Panc1 (cell line): ENCODE results near the gene EPB41L4B. TPM values are rescaled to one million over a fixed set of nuclear protein-coding genes. Genes with fewer than 3 reads are reported as not detected.

Experiments
- ATAC-seq: fragments of 200-7000 bp; cut with Tn5 transposase; 2 replicates; pipeline ENCODE4 v1.9.1; 2020; ENCODE audit warnings: mild to moderate bottlenecking, moderate library complexity
- BruUV-seq: library from RNA; stranded (reverse); fragments of 400-500 nt; replicated peaks from 2 replicates; lab custom pipeline; 2021; lab: Mats Ljungman, UMichigan
- CTCF ChIA-PET: fragments of 300-600 bp; sonication (Branson Sonifier 250); formaldehyde crosslinking; loops from one replicate; lab custom pipeline; 2022; ENCODE audit warnings: antibody characterized with exemption; lab: Charles Lee
- POLR2A ChIA-PET: fragments of 300-600 bp; sonication (Branson Sonifier 250); formaldehyde crosslinking; loops from one replicate; lab custom pipeline; 2022; ENCODE audit warnings: antibody characterized with exemption; lab: Charles Lee
- DNase-seq: peaks from one replicate; pipeline ENCODE4 v3.0.0-alpha.2; 2010; ENCODE audit warnings: low read depth, low spot score
- H3K27ac ChIP-seq: 2 replicates; pipeline ENCODE4 v1.5.1; 2011; ENCODE audit warnings: mild to moderate bottlenecking, low read length, inconsistent platforms
- H3K27me3 ChIP-seq: fragments of 200-500 bp; sonication (Bioruptor generic); 2 replicates; pipeline ENCODE4 v1.6.0; 2014; ENCODE audit warnings: low read length, inconsistent platforms; ENCODE audit not compliant: control insufficient read depth, insufficient read depth
- H3K36me3 ChIP-seq: fragments of 200-500 bp; sonication (Bioruptor generic); 2 replicates; pipeline ENCODE4 v1.5.1; 2014; ENCODE audit warnings: inconsistent platforms, mild to moderate bottlenecking, low read length, moderate library complexity; ENCODE audit not compliant: control insufficient read depth, insufficient read depth
- H3K4me1 ChIP-seq: 2 replicates; pipeline ENCODE4 v1.5.1; 2011; ENCODE audit warnings: inconsistent platforms, mild to moderate bottlenecking, low read length, moderate library complexity; ENCODE audit not compliant: control insufficient read depth, insufficient read depth
- H3K4me3 ChIP-seq, 2 experiments: 2 replicates each; pipeline ENCODE4 v1.5.1; 2011 to 2012; ENCODE audit warnings: low read depth in 2 of 2, low read length in 2 of 2, mild to moderate bottlenecking in 2 of 2, inconsistent platforms in 1 of 2, moderate library complexity in 1 of 2
- H3K9me3 ChIP-seq: fragments of 200-500 bp; sonication (Bioruptor generic); 2 replicates; pipeline ENCODE4 v1.5.1; 2014; ENCODE audit warnings: low read depth, mild to moderate bottlenecking, inconsistent platforms, low read length, moderate library complexity; ENCODE audit not compliant: control insufficient read depth, insufficient read depth
- POLR2AphosphoS5 ChIP-seq: IDR thresholded peaks from 2 replicates; pipeline ENCODE4 v1.6.1; 2012; ENCODE audit warnings: mild to moderate bottlenecking, low read depth, low read length, moderate library complexity
- SIN3A ChIP-seq: IDR thresholded peaks from 2 replicates; pipeline ENCODE4 v1.6.1; 2012; ENCODE audit warnings: low read depth, mild to moderate bottlenecking, low read length, moderate library complexity, borderline replicate concordance; ENCODE audit not compliant: insufficient read depth
- TCF7L2 ChIP-seq: IDR thresholded peaks from 2 replicates; pipeline ENCODE4 v1.6.1; 2011; ENCODE audit warnings: mild to moderate bottlenecking, low read depth, low read length, inconsistent platforms
- in situ Hi-C: cut with HindIII; loops from 2 replicates; pipeline ENCODE4 v1.10.0; 2016; ENCODE audit warnings: low sequenced_read_pairs, low pct_unique_long_range_greater_than_20kb
- intact Hi-C: fragments of 100-400 bp; cut with micrococcal nuclease; formaldehyde crosslinking; loops from one replicate; pipeline ENCODE4 v1.10.0; 2022; ENCODE audit not compliant: unreplicated experiment
- total RNA-seq: library from RNA; stranded (reverse); gene quantifications from one replicate; pipeline ENCODE4 v1.2.1, GENCODE V29; 2021; ENCODE audit not compliant: unreplicated experiment
- TF ChIP-seq, protein P1 (sequence below): fragments of 450-650 bp; IDR thresholded peaks from 2 replicates; pipeline ENCODE4 v1.5.1; 2017; ENCODE audit warnings: mild to moderate bottlenecking
- TF ChIP-seq, protein P2 (sequence below), 2 experiments: IDR thresholded peaks; 2 replicates each; pipeline ENCODE4 v1.6.1; 2011 to 2012; ENCODE audit warnings: low read depth in 2 of 2, control low read depth in 1 of 2, low read length in 1 of 2, mild to moderate bottlenecking in 1 of 2, moderate library complexity in 1 of 2; ENCODE audit not compliant: insufficient read depth in 1 of 2

The EPB41L4B gene
- total RNA-seq, 1 experiment from 2014 or later = 27.8 TPM

DNA sequence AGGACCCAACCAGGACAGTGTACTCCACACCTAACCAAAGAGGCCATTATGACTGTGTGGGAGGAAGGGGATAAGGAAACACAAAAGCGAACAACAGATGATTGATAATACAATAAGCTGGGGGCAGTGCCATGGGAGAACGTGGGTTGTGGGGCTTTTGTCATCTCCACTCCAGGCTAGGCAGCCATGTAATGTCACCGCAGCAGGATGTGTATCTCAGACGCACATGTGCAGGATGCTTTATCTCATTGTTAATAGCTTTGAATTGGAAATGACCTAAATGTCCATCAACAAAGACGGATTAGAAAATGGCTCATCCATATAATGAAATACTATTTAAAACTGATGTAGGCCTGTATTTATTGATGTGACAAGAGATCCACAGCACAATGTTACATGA, 51.0 kb downstream of the EPB41L4B start:
- no TSS peak for BruUV-seq
- TF ChIP-seq, protein P1, sequence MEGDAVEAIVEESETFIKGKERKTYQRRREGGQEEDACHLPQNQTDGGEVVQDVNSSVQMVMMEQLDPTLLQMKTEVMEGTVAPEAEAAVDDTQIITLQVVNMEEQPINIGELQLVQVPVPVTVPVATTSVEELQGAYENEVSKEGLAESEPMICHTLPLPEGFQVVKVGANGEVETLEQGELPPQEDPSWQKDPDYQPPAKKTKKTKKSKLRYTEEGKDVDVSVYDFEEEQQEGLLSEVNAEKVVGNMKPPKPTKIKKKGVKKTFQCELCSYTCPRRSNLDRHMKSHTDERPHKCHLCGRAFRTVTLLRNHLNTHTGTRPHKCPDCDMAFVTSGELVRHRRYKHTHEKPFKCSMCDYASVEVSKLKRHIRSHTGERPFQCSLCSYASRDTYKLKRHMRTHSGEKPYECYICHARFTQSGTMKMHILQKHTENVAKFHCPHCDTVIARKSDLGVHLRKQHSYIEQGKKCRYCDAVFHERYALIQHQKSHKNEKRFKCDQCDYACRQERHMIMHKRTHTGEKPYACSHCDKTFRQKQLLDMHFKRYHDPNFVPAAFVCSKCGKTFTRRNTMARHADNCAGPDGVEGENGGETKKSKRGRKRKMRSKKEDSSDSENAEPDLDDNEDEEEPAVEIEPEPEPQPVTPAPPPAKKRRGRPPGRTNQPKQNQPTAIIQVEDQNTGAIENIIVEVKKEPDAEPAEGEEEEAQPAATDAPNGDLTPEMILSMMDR = no peak
- TF ChIP-seq, protein P2, sequence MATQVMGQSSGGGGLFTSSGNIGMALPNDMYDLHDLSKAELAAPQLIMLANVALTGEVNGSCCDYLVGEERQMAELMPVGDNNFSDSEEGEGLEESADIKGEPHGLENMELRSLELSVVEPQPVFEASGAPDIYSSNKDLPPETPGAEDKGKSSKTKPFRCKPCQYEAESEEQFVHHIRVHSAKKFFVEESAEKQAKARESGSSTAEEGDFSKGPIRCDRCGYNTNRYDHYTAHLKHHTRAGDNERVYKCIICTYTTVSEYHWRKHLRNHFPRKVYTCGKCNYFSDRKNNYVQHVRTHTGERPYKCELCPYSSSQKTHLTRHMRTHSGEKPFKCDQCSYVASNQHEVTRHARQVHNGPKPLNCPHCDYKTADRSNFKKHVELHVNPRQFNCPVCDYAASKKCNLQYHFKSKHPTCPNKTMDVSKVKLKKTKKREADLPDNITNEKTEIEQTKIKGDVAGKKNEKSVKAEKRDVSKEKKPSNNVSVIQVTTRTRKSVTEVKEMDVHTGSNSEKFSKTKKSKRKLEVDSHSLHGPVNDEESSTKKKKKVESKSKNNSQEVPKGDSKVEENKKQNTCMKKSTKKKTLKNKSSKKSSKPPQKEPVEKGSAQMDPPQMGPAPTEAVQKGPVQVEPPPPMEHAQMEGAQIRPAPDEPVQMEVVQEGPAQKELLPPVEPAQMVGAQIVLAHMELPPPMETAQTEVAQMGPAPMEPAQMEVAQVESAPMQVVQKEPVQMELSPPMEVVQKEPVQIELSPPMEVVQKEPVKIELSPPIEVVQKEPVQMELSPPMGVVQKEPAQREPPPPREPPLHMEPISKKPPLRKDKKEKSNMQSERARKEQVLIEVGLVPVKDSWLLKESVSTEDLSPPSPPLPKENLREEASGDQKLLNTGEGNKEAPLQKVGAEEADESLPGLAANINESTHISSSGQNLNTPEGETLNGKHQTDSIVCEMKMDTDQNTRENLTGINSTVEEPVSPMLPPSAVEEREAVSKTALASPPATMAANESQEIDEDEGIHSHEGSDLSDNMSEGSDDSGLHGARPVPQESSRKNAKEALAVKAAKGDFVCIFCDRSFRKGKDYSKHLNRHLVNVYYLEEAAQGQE (IDR thresholded peaks at IDR 0.05; ENCODE audit: insufficient read depth in 1 of 2, low read depth in 2 of 2, low read length in 1 of 2) = no peak
- TF ChIP-seq TCF7L2 (no peak), SIN3A (no peak), POLR2AphosphoS5 (no peak)
- CTCF ChIA-PET = no interaction called here
- intact Hi-C loops = no loop called here
- Histone ChIP-seq H3K36me3 (no peaks in the 10 kb centered on the region), H3K27ac (no peak overlapping the region), H3K4me1 (0 out of 2 replicates have a peak, but pooled peaks cover 3% of the 10 kb centered on the region), H3K27me3 (no peaks in the 10 kb centered on the region), H3K4me3 (no peak overlapping the region), H3K9me3 (no peaks in the 10 kb centered on the region)
- ATAC-seq = no peak
- DNase-seq = no peak
- in situ Hi-C loops = no loop called here
- POLR2A ChIA-PET = no interaction called here

DNA sequence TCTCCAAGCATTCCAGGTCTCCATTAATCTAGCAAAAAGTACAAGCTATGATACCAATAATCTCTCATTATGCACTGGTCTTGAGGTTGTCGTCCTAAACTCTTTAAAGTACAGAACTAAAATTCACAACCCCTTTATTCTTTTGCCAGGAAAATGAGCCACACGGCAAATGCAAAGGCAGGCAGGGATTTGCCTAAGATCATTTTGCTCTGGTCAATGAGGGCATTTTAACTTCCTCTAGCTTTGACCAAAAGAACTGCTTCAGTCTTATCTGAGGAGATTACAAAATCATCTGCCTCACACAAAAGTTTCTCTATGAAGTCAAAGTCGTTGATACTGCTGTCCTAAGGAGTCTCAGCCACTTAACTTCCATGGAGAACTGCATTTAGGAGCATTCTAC, 51.8 kb downstream of the EPB41L4B start:
- H3K27me3 ChIP-seq = no peaks in the 10 kb centered on the region
- H3K36me3 ChIP-seq = no peaks in the 10 kb centered on the region
- TF ChIP-seq SIN3A (no peak), POLR2AphosphoS5 (no peak), TCF7L2 (no peak)
- TF ChIP-seq, protein P1 = no peak
- TF ChIP-seq, protein P2 (IDR thresholded peaks at IDR 0.05; ENCODE audit: insufficient read depth in 1 of 2, low read depth in 2 of 2, low read length in 1 of 2) = no peak
- CTCF ChIA-PET = no interaction called here
- no peak for DNase-seq
- POLR2A ChIA-PET = no interaction called here
- in situ Hi-C loops = no loop called here
- H3K4me1 ChIP-seq = 0 out of 2 replicates have a peak, but pooled peaks cover 3% of the 10 kb centered on the region
- H3K4me3 ChIP-seq = no peak overlapping the region
- H3K27ac ChIP-seq = no peak overlapping the region
- no peaks in the 10 kb centered on the region for H3K9me3 ChIP-seq
- no TSS peak for BruUV-seq
- intact Hi-C loops = no loop called here
- no peak for ATAC-seq
